H1 (cell line): ENCODE data around the gene PPP1R9A. TPM values are rescaled to one million over a fixed set of nuclear protein-coding genes. Genes with fewer than 3 reads are reported as not detected.

ENCODE experiments used
- CTCF ChIA-PET: fragments of 300-600 bp; sonication (Branson Sonifier 250); formaldehyde crosslinking; loops from one replicate; lab custom pipeline; 2021; ENCODE audit not compliant: partially characterized antibody; lab: Charles Lee
- POLR2A ChIA-PET: fragments of 300-600 bp; sonication (Branson Sonifier 250); formaldehyde crosslinking; loops from one replicate; lab custom pipeline; 2021; ENCODE audit warnings: inconsistent platforms; ENCODE audit not compliant: partially characterized antibody; lab: Charles Lee
- DNase-seq, 2 experiments: peaks; one replicate each; pipeline versions ENCODE4 v3.0.0 to v3.0.0-alpha.2; 2010 to 2022; ENCODE audit warnings: low spot score in 2 of 2, low read depth in 1 of 2, mixed read lengths in 1 of 2
- FAIRE-seq: peaks from 2 replicates; lab custom pipeline; 2011; peaks lifted over from hg19 to GRCh38; lab: Jason Lieb, UNC
- H2AFZ ChIP-seq: 2 replicates; pipeline ENCODE4 v1.8.1; 2012; ENCODE audit warnings: low read length, inconsistent platforms
- H2AK5ac ChIP-seq: 2 replicates; pipeline ENCODE4 v1.6.1; 2013; ENCODE audit warnings: low read depth, low read length
- H2BK120ac ChIP-seq: replicated peaks from 2 replicates; pipeline ENCODE3; 2013; ENCODE audit warnings: low read depth, low read length, inconsistent platforms
- H2BK12ac ChIP-seq: 2 replicates; pipeline ENCODE4 v1.6.1; 2013; ENCODE audit warnings: low read depth, low read length
- H2BK15ac ChIP-seq: 2 replicates; pipeline ENCODE4 v1.6.1; 2013; ENCODE audit warnings: low read length
- H2BK20ac ChIP-seq: 2 replicates; pipeline ENCODE4 v1.6.1; 2013; ENCODE audit warnings: low read length
- H2BK5ac ChIP-seq: 2 replicates; pipeline ENCODE4 v1.6.1; 2013; ENCODE audit warnings: low read depth, low read length
- H3K14ac ChIP-seq: 2 replicates; pipeline ENCODE4 v1.6.1; 2013; ENCODE audit warnings: inconsistent platforms; ENCODE audit not compliant: insufficient read length
- H3K18ac ChIP-seq: 2 replicates; pipeline ENCODE4 v1.6.1; 2013; ENCODE audit warnings: low read length; ENCODE audit errors: extremely low read depth
- H3K23ac ChIP-seq: 2 replicates; pipeline ENCODE4 v1.6.1; 2013; ENCODE audit warnings: inconsistent platforms; ENCODE audit not compliant: insufficient read length
- H3K23me2 ChIP-seq: 2 replicates; pipeline ENCODE4 v1.6.1; 2013; ENCODE audit warnings: low read depth, low read length
- H3K27ac ChIP-seq: 2 replicates; pipeline ENCODE4 v1.6.1; 2011; ENCODE audit warnings: low read depth, low read length, inconsistent platforms
- H3K27me3 ChIP-seq, 4 experiments: replicated peaks in 1 of 4; 1 replicate in 1 of 4; 2 replicates in 3 of 4; pipeline versions ENCODE4 v1.6.1 to v1.8.1; 2011 to 2013; ENCODE audit warnings: low read length in 3 of 4, mild to moderate bottlenecking in 3 of 4, inconsistent platforms in 2 of 4, mixed read lengths in 2 of 4, moderate library complexity in 1 of 4; ENCODE audit not compliant: control insufficient read depth in 3 of 4, insufficient read depth in 3 of 4; ENCODE audit errors: extremely low read depth in 1 of 4
- H3K36me3 ChIP-seq, 4 experiments: 2 replicates each; pipeline versions ENCODE4 v1.6.1 to v1.8.1; 2011 to 2013; ENCODE audit warnings: mild to moderate bottlenecking in 4 of 4, low read length in 3 of 4, moderate library complexity in 2 of 4, control low read depth in 1 of 4, inconsistent platforms in 1 of 4; ENCODE audit not compliant: insufficient read depth in 4 of 4, control insufficient read depth in 2 of 4
- H3K4ac ChIP-seq: replicated peaks from 2 replicates; pipeline ENCODE3; 2013; ENCODE audit warnings: low read length, low read depth, mixed read lengths, inconsistent platforms; ENCODE audit not compliant: insufficient read length
- H3K4me1 ChIP-seq, 4 experiments: replicated peaks in 1 of 4; 1 replicate in 1 of 4; 2 replicates in 3 of 4; pipeline versions ENCODE4 v1.6.1 to v1.8.1; 2011 to 2013; ENCODE audit warnings: low read length in 3 of 4, inconsistent platforms in 2 of 4, mixed read lengths in 1 of 4; ENCODE audit not compliant: insufficient read depth in 4 of 4, control insufficient read depth in 3 of 4
- H3K4me2 ChIP-seq, 2 experiments: 2 replicates each; pipeline versions ENCODE4 v1.6.1 to v1.8.1; 2011 to 2013; ENCODE audit warnings: low read depth in 2 of 2, low read length in 2 of 2, control low read depth in 1 of 2, inconsistent platforms in 1 of 2, mild to moderate bottlenecking in 1 of 2; ENCODE audit not compliant: insufficient read depth in 1 of 2
- H3K4me3 ChIP-seq, 4 experiments: fragments of 200-600, 300-600 bp in 1 of 4; sonication (generic), shearing (Covaris generic), sonication (Bioruptor Twin) in 1 of 4; 2 replicates each; pipeline versions ENCODE4 v1.5.1 to v1.8.1; 2011 to 2016; ENCODE audit warnings: low read length in 4 of 4, low read depth in 3 of 4, control low read depth in 2 of 4, inconsistent platforms in 2 of 4, mild to moderate bottlenecking in 2 of 4, mixed read lengths in 1 of 4, moderate library complexity in 1 of 4; ENCODE audit not compliant: insufficient read depth in 2 of 4; ENCODE audit errors: extremely low read depth in 1 of 4
- H3K56ac ChIP-seq: replicated peaks from 2 replicates; pipeline ENCODE3; 2013; ENCODE audit warnings: low read depth, mild to moderate bottlenecking, mixed read lengths, low read length, inconsistent platforms; ENCODE audit not compliant: insufficient read length
- H3K79me1 ChIP-seq: 2 replicates; pipeline ENCODE4 v1.6.1; 2013; ENCODE audit warnings: low read depth, low read length, control low read depth
- H3K79me2 ChIP-seq, 2 experiments: 2 replicates each; pipeline versions ENCODE4 v1.6.1 to v1.8.1; 2012 to 2013; ENCODE audit warnings: low read length in 2 of 2, mild to moderate bottlenecking in 2 of 2, inconsistent platforms in 1 of 2; ENCODE audit not compliant: insufficient read depth in 2 of 2, control insufficient read depth in 1 of 2
- H3K9ac ChIP-seq, 4 experiments: replicated peaks in 1 of 4; 1 replicate in 1 of 4; 2 replicates in 3 of 4; pipeline versions ENCODE4 v1.6.1 to v1.8.1; 2011 to 2013; ENCODE audit warnings: low read depth in 3 of 4, low read length in 3 of 4, control low read depth in 2 of 4, mild to moderate bottlenecking in 2 of 4, moderate library complexity in 2 of 4, inconsistent platforms in 1 of 4; ENCODE audit errors: extremely low read depth in 1 of 4
- H3K9me3 ChIP-seq, 2 experiments: 2 replicates each; pipeline versions ENCODE4 v1.6.1 to v1.8.1; 2012 to 2013; ENCODE audit warnings: mild to moderate bottlenecking in 2 of 2, moderate library complexity in 2 of 2, control low read depth in 1 of 2, inconsistent platforms in 1 of 2, low read depth in 1 of 2, low read length in 1 of 2, mixed read lengths in 1 of 2; ENCODE audit not compliant: insufficient read depth in 2 of 2
- H4K20me1 ChIP-seq, 2 experiments: replicated peaks in 1 of 2; 2 replicates each; pipeline versions ENCODE3 to v1.8.1; 2011 to 2013; ENCODE audit warnings: inconsistent platforms in 2 of 2, low read length in 2 of 2, mild to moderate bottlenecking in 1 of 2; ENCODE audit not compliant: insufficient read depth in 2 of 2, control insufficient read depth in 1 of 2
- H4K5ac ChIP-seq: 2 replicates; pipeline ENCODE4 v1.6.1; 2013; ENCODE audit warnings: low read length, low read depth, mixed read lengths, inconsistent platforms; ENCODE audit not compliant: insufficient read length
- H4K8ac ChIP-seq: 2 replicates; pipeline ENCODE4 v1.8.0; 2013; ENCODE audit warnings: mild to moderate bottlenecking, moderate library complexity, low read length, inconsistent platforms; ENCODE audit not compliant: insufficient read depth; ENCODE audit errors: extremely low read depth
- H4K91ac ChIP-seq: replicated peaks from 2 replicates; pipeline ENCODE3; 2013; ENCODE audit warnings: low read length, mixed read lengths, inconsistent platforms; ENCODE audit not compliant: insufficient read length
- BCL11A ChIP-seq, 2 experiments: IDR thresholded peaks; one replicate each; pipeline ENCODE4 v1.6.1; 2011; ENCODE audit warnings: low read depth in 2 of 2, low read length in 2 of 2, mild to moderate bottlenecking in 2 of 2
- CBX5 ChIP-seq: fragments of 300-800, 300-1000 bp; sonication (generic); IDR thresholded peaks from 2 replicates; pipeline ENCODE4 v1.7.1; 2016; ENCODE audit warnings: antibody characterized with exemption, low read length, low read depth
- CTBP2 ChIP-seq: IDR thresholded peaks from 2 replicates; pipeline ENCODE4 v1.7.0; 2011; ENCODE audit warnings: borderline replicate concordance, mild to moderate bottlenecking, moderate library complexity, mixed read lengths, low read length; ENCODE audit not compliant: insufficient read depth, insufficient read length
- EGR1 ChIP-seq: IDR thresholded peaks from 2 replicates; pipeline ENCODE4 v1.6.1; 2011; ENCODE audit warnings: low read depth, low read length, borderline replicate concordance
- EZH2 ChIP-seq: fragments of 200-600 bp; sonication (generic); IDR thresholded peaks from 2 replicates; pipeline ENCODE4 v1.7.1; 2012; ENCODE audit warnings: low read depth, mild to moderate bottlenecking, moderate library complexity, low read length, inconsistent platforms; ENCODE audit not compliant: severe bottlenecking
- GTF2F1 ChIP-seq: IDR thresholded peaks from 2 replicates; pipeline ENCODE4 v1.6.1; 2012; ENCODE audit warnings: low read depth, low read length, improper control_type of control experiment, borderline replicate concordance
- JUN ChIP-seq: IDR thresholded peaks from 2 replicates; pipeline ENCODE4 v1.6.1; 2011; ENCODE audit warnings: low read depth, mild to moderate bottlenecking, improper control_type of control experiment, low read length
- KDM1A ChIP-seq: fragments of 200-600, 300-600 bp; sonication (generic); IDR thresholded peaks from 2 replicates; pipeline ENCODE4 v1.7.1; 2016; ENCODE audit warnings: mild to moderate bottlenecking, low read length, borderline replicate concordance
- SIRT6 ChIP-seq: IDR thresholded peaks from one replicate; pipeline ENCODE4 v1.7.1; 2012; ENCODE audit warnings: low read length, inconsistent platforms
- SRF ChIP-seq: IDR thresholded peaks from 2 replicates; pipeline ENCODE4 v1.6.1; 2011; ENCODE audit warnings: mild to moderate bottlenecking, low read depth, low read length, moderate library complexity
- TBP ChIP-seq: IDR thresholded peaks from 2 replicates; pipeline ENCODE4 v1.6.1; 2011; ENCODE audit warnings: low read depth, low read length, improper control_type of control experiment
- ZNF274 ChIP-seq: IDR thresholded peaks from 2 replicates; pipeline ENCODE4 v1.7.0; 2012; ENCODE audit warnings: low read length, borderline replicate concordance; ENCODE audit errors: extremely low read depth
- WGBS, 2 experiments: shearing (Covaris generic) in 1 of 2; methylation state at CpG; one replicate each; pipeline versions ENCODE4 v1.1.6 to v1.1.7; 2013 to 2015; ENCODE audit warnings: low lambda C conversion rate in 2 of 2, mixed read lengths in 2 of 2, inconsistent platforms in 1 of 2, low coverage in 1 of 2, missing lambda C conversion rate in 1 of 2; ENCODE audit not compliant: insufficient replicate concordance in 2 of 2, insufficient coverage in 1 of 2, insufficient read length in 1 of 2; ENCODE audit errors: extremely low coverage in 1 of 2, missing lambda C conversion rate in 1 of 2; 5-methylcytosine and 5-hydroxymethylcytosine counted together
- polyA plus RNA-seq, 7 experiments: library from polyadenylated mRNA; depleted of rRNA in 3 of 7; stranded (reverse) in 5 of 7; unstranded in 2 of 7; fragments of >200 nt in 5 of 7; fragments of 200-250 nt in 2 of 7; gene quantifications; 1 replicate in 5 of 7; 2 replicates in 1 of 7; 4 replicates in 1 of 7; pipeline versions ENCODE4 v1.2.1 to v1.2.3, GENCODE V29; 2011 to 2013; ENCODE audit warnings: missing spikeins in 2 of 7, mixed read lengths in 2 of 7
- total RNA-seq: library from RNA; stranded (reverse); fragmentation: NEBNext Ultra II Directional; extraction: Animal tissue kit (Norgen Biotek cat#: 25700); gene quantifications from 2 replicates; pipeline ENCODE4 v1.2.1, GENCODE V29; 2021
- TF ChIP-seq, protein P1 (sequence below): IDR thresholded peaks from 2 replicates; pipeline ENCODE4 v1.6.1; 2012; ENCODE audit warnings: inconsistent platforms

The PPP1R9A gene
- total and polyA plus RNA-seq, 2 of the 8 experiments (the other 6 are each of a cell fraction or from before 2014, with no cell fraction given): 3.0 to 20.3 TPM

DNA sequence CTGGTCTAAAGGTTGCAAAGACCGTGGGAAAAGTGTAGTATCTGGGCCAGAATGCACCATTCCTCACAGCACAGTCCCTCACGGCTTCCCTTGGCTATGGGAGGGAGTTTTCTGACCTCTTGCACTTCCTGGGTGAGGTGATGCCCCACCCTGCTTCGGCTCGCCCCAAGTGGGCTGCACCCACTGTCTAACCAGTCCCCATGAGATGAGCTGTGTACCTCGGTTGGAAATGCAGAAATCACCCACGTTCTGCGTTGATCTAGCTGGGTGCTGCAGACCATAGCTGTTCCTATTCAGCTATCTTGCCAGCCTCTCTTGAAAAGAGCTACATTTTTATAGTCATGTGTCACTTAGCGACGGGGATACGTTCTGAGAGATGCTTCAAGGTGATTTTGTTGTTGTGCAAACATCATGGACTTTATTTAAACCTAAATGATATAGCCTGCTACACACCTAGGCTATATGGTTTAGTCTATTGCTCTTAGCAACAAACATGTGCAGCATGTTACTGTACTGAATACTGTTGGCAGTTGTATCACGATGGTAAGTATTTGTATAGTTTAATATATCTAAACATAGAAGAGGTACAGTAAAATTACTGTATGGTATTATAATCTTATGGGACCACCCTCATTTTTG is 120.0 kb downstream of the PPP1R9A start:
- no peak overlapping the region for H4K5ac ChIP-seq
- H2BK12ac ChIP-seq: no peak overlapping the region
- no peak overlapping the region for H2AK5ac ChIP-seq
- no peak overlapping the region for H2BK120ac ChIP-seq
- no peak overlapping the region for H4K91ac ChIP-seq
- no peak overlapping the region for H3K56ac ChIP-seq
- no peak overlapping the region for H3K14ac ChIP-seq
- no peaks in the 10 kb centered on the region for H3K27me3 ChIP-seq
- ChIA-PET POLR2A (no interaction called here), CTCF (no interaction called here)
- no peak overlapping the region for H3K27ac ChIP-seq
- H3K4ac ChIP-seq: no peak overlapping the region
- no peak overlapping the region for H3K4me2 ChIP-seq
- H2BK20ac ChIP-seq: no peak overlapping the region
- H4K8ac ChIP-seq: no peak overlapping the region
- no peaks in the 10 kb centered on the region for H3K4me1 ChIP-seq
- H3K4me3 ChIP-seq: no peak overlapping the region
- no peak overlapping the region for H2BK5ac ChIP-seq
- no peaks in the 10 kb centered on the region for H3K23me2 ChIP-seq
- H2BK15ac ChIP-seq: no peak overlapping the region
- H3K23ac ChIP-seq: no peak overlapping the region
- H3K79me1 ChIP-seq: no peaks in the 10 kb centered on the region
- H3K9ac ChIP-seq: no peak overlapping the region
- no peak overlapping the region for H3K18ac ChIP-seq
- DNase-seq: no peak
- H2AFZ ChIP-seq: no peak overlapping the region
- no peaks in the 10 kb centered on the region; a peak in 1 of 4 replicates for H3K9me3 ChIP-seq
- WGBS, 2 experiments: 82% methylated on average over 11 of the region's 11 CpGs; no CpG with 5 or more reads in 1 of the 2 experiments
- no peak for FAIRE-seq
- H4K20me1 ChIP-seq: no peaks in the 10 kb centered on the region
- peaks cover 0 to 2% (median 0%) of the 10 kb centered on the region in 4 experiments; a peak in 2 of 8 replicates for H3K36me3 ChIP-seq
- peaks cover 0 to 6% of the 10 kb centered on the region in 2 experiments; a peak in 2 of 4 replicates for H3K79me2 ChIP-seq
- TF ChIP-seq EZH2 (no peak), EGR1 (no peak), CBX5 (no peak), SIRT6 (no peak), CTBP2 (no peak), SRF (no peak), BCL11A (IDR thresholded peaks at IDR 0.05; ENCODE audit: low read depth in 2 of 2, low read length in 2 of 2) (no peak), JUN (no peak), KDM1A (no peak), GTF2F1 (no peak), TBP (no peak), ZNF274 (no peak)
- TF ChIP-seq, protein P1, sequence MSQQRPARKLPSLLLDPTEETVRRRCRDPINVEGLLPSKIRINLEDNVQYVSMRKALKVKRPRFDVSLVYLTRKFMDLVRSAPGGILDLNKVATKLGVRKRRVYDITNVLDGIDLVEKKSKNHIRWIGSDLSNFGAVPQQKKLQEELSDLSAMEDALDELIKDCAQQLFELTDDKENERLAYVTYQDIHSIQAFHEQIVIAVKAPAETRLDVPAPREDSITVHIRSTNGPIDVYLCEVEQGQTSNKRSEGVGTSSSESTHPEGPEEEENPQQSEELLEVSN: no peak
